ENCODE data around the gene UTP20.

- TF ChIP-seq CTCF (IDR thresholded peaks at IDR 0.05) (no peak), ZFX (IDR thresholded peaks at IDR 0.05; ENCODE audit: borderline replicate concordance) (no peak)
Measured at GRCh38 chr12:101231636-101232035, 48.3 kb upstream of the UTP20 start.
